BLaER1 (cell line): ENCODE data around the gene MOCOS.

Source experiments
- H3K27ac ChIP-seq: shearing (Covaris generic); formaldehyde crosslinking; 2 replicates; pipeline ENCODE4 v1.8.1; 2022
- H3K27me3 ChIP-seq: shearing (Covaris generic); formaldehyde crosslinking; 2 replicates; pipeline ENCODE4 v1.8.1; 2022
- H3K36me3 ChIP-seq: shearing (Covaris generic); formaldehyde crosslinking; 2 replicates; pipeline ENCODE4 v1.8.1; 2022
- H3K4me1 ChIP-seq: shearing (Covaris generic); formaldehyde crosslinking; 2 replicates; pipeline ENCODE4 v1.8.1; 2022
- H3K4me2 ChIP-seq: shearing (Covaris generic); formaldehyde crosslinking; 2 replicates; pipeline ENCODE4 v1.8.1; 2022
- H3K4me3 ChIP-seq: shearing (Covaris generic); formaldehyde crosslinking; 2 replicates; pipeline ENCODE4 v1.8.1; 2022
- H3K9ac ChIP-seq: shearing (Covaris generic); formaldehyde crosslinking; 2 replicates; pipeline ENCODE4 v1.8.1; 2022
- H3K9me3 ChIP-seq: shearing (Covaris generic); formaldehyde crosslinking; 2 replicates; pipeline ENCODE4 v1.8.1; 2022
- H4K20me1 ChIP-seq: shearing (Covaris generic); formaldehyde crosslinking; 2 replicates; pipeline ENCODE4 v1.8.1; 2022
- Cebpa-rat ChIP-seq: shearing (Covaris generic); IDR thresholded peaks from 2 replicates; pipeline ENCODE4 v1.8.1; 2022

The MOCOS gene

GRCh38 chr18:36307513-36307912 lies 120.2 kb downstream of the MOCOS start:
- Histone ChIP-seq H3K4me3 (no peak overlapping the region), H3K9me3 (no peaks in the 10 kb centered on the region), H3K4me1 (no peaks in the 10 kb centered on the region), H3K36me3 (no peaks in the 10 kb centered on the region), H3K27me3 (no peaks in the 10 kb centered on the region), H3K4me2 (no peak overlapping the region), H3K9ac (no peak overlapping the region), H3K27ac (no peak overlapping the region), H4K20me1 (no peaks in the 10 kb centered on the region)
- no peak for TF ChIP-seq Cebpa-rat

DNA sequence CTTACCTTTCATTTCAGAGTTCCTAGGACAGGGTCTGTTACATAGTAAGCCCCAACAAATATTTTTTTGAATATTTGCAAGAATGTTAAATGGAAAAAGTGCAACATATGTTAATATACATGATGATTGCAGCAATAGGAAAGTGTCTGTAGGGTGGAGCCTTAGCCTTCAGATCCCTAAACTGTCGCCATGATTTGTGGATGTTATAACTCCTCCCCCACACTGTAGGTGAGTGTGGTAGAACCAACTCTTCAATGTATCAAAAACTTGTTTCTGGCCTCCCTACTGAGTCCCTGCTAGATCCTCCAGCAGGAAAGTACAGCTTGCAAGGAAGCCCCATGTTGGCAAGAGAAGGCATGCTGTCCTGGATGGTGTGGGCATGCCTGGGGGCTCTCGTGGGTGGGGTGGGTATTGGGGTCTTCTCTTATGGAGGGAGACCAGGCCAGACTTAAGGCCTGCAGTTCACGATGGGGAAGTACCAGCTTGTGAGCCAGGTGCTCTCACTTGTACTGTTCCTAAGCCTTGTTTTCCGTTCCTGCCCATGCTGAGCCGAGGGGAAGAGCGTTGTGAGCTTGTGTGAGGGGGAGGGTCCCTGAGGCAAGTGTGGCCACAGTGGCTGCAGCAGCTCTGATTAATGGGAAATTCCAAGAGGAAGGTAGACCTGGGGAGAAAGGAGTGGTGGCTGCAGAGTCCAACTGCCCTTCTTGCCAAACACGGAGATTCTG lies 121.6 kb downstream of the MOCOS start:
- H3K27me3 ChIP-seq = no peaks in the 10 kb centered on the region
- no peak overlapping the region for H3K9ac ChIP-seq
- no peaks in the 10 kb centered on the region for H3K4me1 ChIP-seq
- H3K27ac ChIP-seq = no peak overlapping the region
- no peak overlapping the region for H3K4me2 ChIP-seq
- no peak for TF ChIP-seq Cebpa-rat
- H3K4me3 ChIP-seq = no peak overlapping the region
- no peaks in the 10 kb centered on the region for H3K9me3 ChIP-seq
- no peaks in the 10 kb centered on the region for H4K20me1 ChIP-seq
- H3K36me3 ChIP-seq = no peaks in the 10 kb centered on the region

DNA sequence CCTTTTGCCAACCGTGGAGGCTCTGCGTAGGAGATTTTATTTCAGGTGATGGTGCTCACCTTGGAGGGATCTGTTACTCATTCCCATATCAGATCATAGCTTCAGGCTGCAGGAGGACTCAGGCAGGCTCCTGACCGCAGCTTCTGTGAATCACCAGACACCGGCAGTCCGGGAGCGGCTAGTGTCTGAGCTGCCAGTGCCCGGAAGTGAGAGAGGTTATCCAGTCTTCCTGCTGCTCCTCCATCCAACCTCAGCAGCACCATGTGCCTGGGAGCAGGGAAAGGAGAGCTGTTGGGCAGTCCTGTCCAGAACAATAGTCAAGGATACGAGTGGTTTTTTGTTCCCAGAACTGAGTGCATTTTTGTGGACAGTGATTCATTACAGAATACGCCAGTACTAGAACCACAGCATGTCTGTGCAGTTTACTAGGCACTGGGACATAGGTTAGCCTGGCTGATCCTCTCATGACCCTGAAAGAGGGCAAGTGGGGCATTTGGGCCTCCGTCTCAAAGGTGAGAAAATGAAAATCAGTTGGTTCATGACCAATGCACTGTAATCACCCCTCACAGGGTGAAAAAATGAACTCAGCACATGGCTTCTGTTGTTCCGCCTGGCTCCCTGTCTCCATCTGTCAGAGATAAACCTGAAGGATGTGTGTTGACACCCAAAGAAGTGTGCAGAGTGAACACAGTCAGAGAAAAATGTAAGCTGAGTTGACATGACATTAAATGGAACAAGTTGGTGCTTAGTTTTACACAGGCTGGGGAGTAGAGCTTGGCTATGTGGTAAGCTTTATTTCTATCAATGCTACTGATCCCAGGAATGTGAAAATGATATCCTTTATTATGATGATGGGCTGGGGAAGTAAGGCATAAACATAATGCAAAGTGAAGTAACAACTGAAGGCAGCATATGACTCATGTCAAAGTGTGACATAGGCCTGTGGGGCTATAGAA lies 122.4 kb downstream of the MOCOS start:
- no peaks in the 10 kb centered on the region for H3K27me3 ChIP-seq
- H3K9me3 ChIP-seq = no peaks in the 10 kb centered on the region
- H3K4me2 ChIP-seq = no peak overlapping the region
- no peaks in the 10 kb centered on the region for H3K36me3 ChIP-seq
- no peak for TF ChIP-seq Cebpa-rat
- H3K9ac ChIP-seq = no peak overlapping the region
- no peak overlapping the region for H3K4me3 ChIP-seq
- peaks cover 4% of the 10 kb centered on the region for H3K4me1 ChIP-seq
- no peaks in the 10 kb centered on the region for H4K20me1 ChIP-seq
- H3K27ac ChIP-seq = no peak overlapping the region

GRCh38 chr18:36311026-36311570 lies 123.8 kb downstream of the MOCOS start:
- H3K4me1 ChIP-seq = peaks cover 10% of the 10 kb centered on the region
- no peak overlapping the region for H3K4me3 ChIP-seq
- no peak overlapping the region for H3K27ac ChIP-seq
- no peaks in the 10 kb centered on the region for H3K9me3 ChIP-seq
- H3K4me2 ChIP-seq = no peak overlapping the region
- H4K20me1 ChIP-seq = no peaks in the 10 kb centered on the region
- H3K36me3 ChIP-seq = no peaks in the 10 kb centered on the region
- TF ChIP-seq Cebpa-rat = no peak
- no peaks in the 10 kb centered on the region for H3K27me3 ChIP-seq
- no peak overlapping the region for H3K9ac ChIP-seq

DNA sequence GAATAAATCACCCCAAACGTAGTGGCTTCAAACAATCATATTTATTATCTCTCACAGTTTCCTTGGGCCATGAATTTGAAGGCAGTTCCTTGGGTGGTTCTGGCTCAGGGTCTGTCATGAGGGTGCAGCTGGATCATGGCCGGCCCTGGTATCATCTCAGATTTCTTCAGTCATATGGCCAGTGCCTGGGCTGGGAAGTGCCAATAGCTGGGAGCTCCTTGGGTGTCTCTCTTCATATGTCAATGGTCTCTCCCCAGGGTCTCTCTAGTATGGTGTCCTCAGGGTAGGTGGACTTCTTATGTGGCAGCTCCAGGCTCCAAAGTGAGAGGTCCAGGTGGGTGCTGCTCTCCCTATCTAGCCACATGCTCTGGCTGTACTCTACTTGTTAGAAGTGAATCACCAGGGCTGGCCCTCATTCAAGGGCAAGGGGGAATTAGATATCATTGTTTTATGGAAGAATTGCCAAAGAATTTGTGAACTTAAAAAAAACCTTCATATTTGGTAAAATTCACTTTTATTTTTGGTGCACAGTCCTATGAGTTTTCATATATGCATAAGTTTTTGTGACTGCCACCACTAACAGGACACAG lies 125.6 kb downstream of the MOCOS start:
- H3K4me2 ChIP-seq = no peak overlapping the region
- H3K27me3 ChIP-seq = no peaks in the 10 kb centered on the region
- no peak overlapping the region for H3K9ac ChIP-seq
- no peak overlapping the region for H3K27ac ChIP-seq
- H3K9me3 ChIP-seq = peaks cover under 1% of the 10 kb centered on the region
- no peak for TF ChIP-seq Cebpa-rat
- no peak overlapping the region for H3K4me3 ChIP-seq
- H3K4me1 ChIP-seq = peaks cover 10% of the 10 kb centered on the region
- no peaks in the 10 kb centered on the region for H3K36me3 ChIP-seq
- no peaks in the 10 kb centered on the region for H4K20me1 ChIP-seq

- peaks cover 13% of the 10 kb centered on the region for H3K9me3 ChIP-seq
- no peak overlapping the region for H3K4me2 ChIP-seq
- H3K27me3 ChIP-seq = no peaks in the 10 kb centered on the region
- H3K9ac ChIP-seq = no peak overlapping the region
- H3K4me1 ChIP-seq = peaks cover 10% of the 10 kb centered on the region
- H3K36me3 ChIP-seq = no peaks in the 10 kb centered on the region
- TF ChIP-seq Cebpa-rat = no peak
- no peak overlapping the region for H3K4me3 ChIP-seq
- H4K20me1 ChIP-seq = no peaks in the 10 kb centered on the region
- no peak overlapping the region for H3K27ac ChIP-seq
Measured at GRCh38 chr18:36314098-36314497, 126.8 kb downstream of the MOCOS start.

DNA sequence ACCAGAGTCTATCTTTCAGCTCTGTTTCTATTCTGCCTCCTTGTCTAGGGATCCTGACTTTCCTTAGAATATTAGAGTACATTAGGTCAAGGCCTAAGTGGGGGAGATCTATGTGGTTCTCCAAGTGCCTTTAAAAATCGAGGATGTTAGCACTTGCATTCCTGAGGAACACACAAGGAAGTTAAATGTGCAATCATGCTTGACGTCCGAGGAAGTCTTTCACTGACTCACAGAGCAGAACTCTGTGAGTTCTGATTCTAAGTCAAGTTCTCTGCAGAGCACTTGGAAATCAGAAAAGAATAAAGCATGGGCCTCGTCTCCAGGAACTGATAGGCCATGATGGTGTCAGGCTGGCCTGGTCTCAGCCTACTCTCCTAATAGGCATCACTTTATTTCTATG lies 127.5 kb downstream of the MOCOS start:
- no peaks in the 10 kb centered on the region for H3K27me3 ChIP-seq
- no peaks in the 10 kb centered on the region for H4K20me1 ChIP-seq
- H3K36me3 ChIP-seq = no peaks in the 10 kb centered on the region
- peaks cover 10% of the 10 kb centered on the region for H3K4me1 ChIP-seq
- H3K27ac ChIP-seq = no peak overlapping the region
- no peak overlapping the region for H3K4me3 ChIP-seq
- no peak overlapping the region for H3K9ac ChIP-seq
- H3K4me2 ChIP-seq = peak overlapping the region; percentile 8; the same call in 1 of the 2 replicates
- TF ChIP-seq Cebpa-rat = no peak
- peaks cover 14% of the 10 kb centered on the region for H3K9me3 ChIP-seq

GRCh38 chr18:36315736-36316135 lies 128.4 kb downstream of the MOCOS start:
- no peak overlapping the region for H3K4me2 ChIP-seq
- H3K4me1 ChIP-seq = peaks cover 10% of the 10 kb centered on the region
- peaks cover 14% of the 10 kb centered on the region for H3K9me3 ChIP-seq
- H3K27ac ChIP-seq = no peak overlapping the region
- H3K27me3 ChIP-seq = no peaks in the 10 kb centered on the region
- no peak overlapping the region for H3K4me3 ChIP-seq
- no peak overlapping the region for H3K9ac ChIP-seq
- no peaks in the 10 kb centered on the region for H3K36me3 ChIP-seq
- no peak for TF ChIP-seq Cebpa-rat
- no peaks in the 10 kb centered on the region for H4K20me1 ChIP-seq

GRCh38 chr18:36316246-36316645 lies 128.9 kb downstream of the MOCOS start:
- no peak overlapping the region for H3K9ac ChIP-seq
- no peaks in the 10 kb centered on the region for H3K27me3 ChIP-seq
- no peak overlapping the region for H3K27ac ChIP-seq
- peaks cover 10% of the 10 kb centered on the region for H3K4me1 ChIP-seq
- H3K4me2 ChIP-seq = no peak overlapping the region
- H3K4me3 ChIP-seq = no peak overlapping the region
- TF ChIP-seq Cebpa-rat = no peak
- H3K9me3 ChIP-seq = peaks cover 14% of the 10 kb centered on the region
- H3K36me3 ChIP-seq = no peaks in the 10 kb centered on the region
- H4K20me1 ChIP-seq = no peaks in the 10 kb centered on the region
